ENCODE measurements around the gene STK24.

- TF ChIP-seq CTCF (IDR thresholded peaks at IDR 0.05) (no peak), POLR2A (IDR thresholded peaks at IDR 0.05) (no peak)
Measured at GRCh38 chr13:98541701-98542203, 35.2 kb downstream of the STK24 start.
